DOHH2 (cell line): ENCODE measurements around the gene ZMIZ2.

Experiments
- EZH2phosphoT487 ChIP-seq: fragments of 200-600 bp; sonication (generic); IDR thresholded peaks from 2 replicates; pipeline ENCODE4 v1.6.1; 2017; ENCODE audit warnings: borderline replicate concordance, mild to moderate bottlenecking, antibody characterized with exemption, low read length, moderate library complexity, mixed read lengths
- TF ChIP-seq, protein P1 (sequence below): fragments of 200-600 bp; sonication (generic); IDR thresholded peaks from one replicate; pipeline ENCODE4 v1.5.1; 2014; ENCODE audit warnings: antibody characterized with exemption, mild to moderate bottlenecking, low read depth, low read length; ENCODE audit not compliant: poor library complexity, severe bottlenecking

DNA sequence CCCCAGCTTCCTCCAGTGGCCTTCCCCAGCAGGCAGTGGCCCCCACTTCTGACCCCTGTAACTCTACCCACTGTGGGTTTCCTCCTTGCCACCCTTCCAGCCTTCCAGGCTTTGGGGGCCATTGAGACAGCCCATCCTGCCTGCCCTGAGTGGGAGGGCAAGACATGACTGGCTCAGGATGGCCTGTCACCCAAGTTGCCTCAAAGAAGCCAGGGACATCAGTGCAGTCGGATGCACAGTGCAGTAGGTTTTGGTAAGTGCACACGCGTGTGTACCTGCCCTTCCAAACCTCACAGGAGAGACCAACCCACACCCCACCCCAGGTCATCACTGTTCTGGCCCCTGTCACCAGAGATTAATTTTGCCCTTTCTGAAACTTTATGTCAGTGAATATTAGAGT, 22.7 kb downstream of the ZMIZ2 start:
- TF ChIP-seq, protein P1, sequence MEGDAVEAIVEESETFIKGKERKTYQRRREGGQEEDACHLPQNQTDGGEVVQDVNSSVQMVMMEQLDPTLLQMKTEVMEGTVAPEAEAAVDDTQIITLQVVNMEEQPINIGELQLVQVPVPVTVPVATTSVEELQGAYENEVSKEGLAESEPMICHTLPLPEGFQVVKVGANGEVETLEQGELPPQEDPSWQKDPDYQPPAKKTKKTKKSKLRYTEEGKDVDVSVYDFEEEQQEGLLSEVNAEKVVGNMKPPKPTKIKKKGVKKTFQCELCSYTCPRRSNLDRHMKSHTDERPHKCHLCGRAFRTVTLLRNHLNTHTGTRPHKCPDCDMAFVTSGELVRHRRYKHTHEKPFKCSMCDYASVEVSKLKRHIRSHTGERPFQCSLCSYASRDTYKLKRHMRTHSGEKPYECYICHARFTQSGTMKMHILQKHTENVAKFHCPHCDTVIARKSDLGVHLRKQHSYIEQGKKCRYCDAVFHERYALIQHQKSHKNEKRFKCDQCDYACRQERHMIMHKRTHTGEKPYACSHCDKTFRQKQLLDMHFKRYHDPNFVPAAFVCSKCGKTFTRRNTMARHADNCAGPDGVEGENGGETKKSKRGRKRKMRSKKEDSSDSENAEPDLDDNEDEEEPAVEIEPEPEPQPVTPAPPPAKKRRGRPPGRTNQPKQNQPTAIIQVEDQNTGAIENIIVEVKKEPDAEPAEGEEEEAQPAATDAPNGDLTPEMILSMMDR: no peak
- TF ChIP-seq EZH2phosphoT487: no peak
